ENCODE results near the gene NUDT22.

DNA sequence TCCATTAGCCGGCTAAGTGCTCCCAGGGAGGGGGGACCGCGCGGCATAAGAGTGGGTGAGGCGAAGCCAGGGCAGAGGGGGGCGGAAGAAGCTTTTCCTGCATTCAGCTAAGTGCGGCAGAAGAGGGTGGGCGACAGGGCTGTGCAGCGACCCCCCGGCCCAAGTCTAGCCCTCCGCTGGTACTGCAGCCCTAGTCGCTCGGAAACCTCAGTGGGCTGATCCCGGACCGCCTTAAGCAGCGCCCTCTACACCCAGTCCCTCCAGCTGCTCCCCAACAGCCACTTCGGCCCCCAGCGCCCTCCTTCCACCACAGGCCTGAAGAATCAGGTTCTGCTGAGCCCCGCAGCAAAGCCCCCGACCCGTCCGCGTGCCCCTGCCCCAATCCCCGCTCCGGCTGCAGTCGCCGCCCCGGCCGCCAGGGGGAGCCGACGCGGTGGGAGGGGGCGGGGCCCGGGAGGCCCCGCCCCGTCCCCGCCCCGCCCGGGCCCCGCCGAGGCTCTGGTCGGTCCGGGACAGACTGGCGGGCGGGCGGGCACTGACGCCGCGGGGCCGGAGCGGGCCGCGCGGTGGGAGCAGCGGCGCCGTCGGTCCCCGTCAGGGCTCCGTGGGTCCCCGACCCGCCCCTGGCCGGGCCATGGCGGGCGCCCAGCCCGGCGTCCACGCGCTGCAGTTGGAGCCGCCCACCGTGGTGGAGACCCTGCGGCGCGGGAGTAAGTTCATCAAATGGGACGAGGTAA lies 25.1 kb downstream of the NUDT22 start, which contains the start of gene PLCB3:
- TF ChIP-seq, protein P1, sequence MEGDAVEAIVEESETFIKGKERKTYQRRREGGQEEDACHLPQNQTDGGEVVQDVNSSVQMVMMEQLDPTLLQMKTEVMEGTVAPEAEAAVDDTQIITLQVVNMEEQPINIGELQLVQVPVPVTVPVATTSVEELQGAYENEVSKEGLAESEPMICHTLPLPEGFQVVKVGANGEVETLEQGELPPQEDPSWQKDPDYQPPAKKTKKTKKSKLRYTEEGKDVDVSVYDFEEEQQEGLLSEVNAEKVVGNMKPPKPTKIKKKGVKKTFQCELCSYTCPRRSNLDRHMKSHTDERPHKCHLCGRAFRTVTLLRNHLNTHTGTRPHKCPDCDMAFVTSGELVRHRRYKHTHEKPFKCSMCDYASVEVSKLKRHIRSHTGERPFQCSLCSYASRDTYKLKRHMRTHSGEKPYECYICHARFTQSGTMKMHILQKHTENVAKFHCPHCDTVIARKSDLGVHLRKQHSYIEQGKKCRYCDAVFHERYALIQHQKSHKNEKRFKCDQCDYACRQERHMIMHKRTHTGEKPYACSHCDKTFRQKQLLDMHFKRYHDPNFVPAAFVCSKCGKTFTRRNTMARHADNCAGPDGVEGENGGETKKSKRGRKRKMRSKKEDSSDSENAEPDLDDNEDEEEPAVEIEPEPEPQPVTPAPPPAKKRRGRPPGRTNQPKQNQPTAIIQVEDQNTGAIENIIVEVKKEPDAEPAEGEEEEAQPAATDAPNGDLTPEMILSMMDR (IDR thresholded peaks at IDR 0.05; ENCODE audit: low read length) = peak; percentile 62
- TF ChIP-seq EZH2 (IDR thresholded peaks at IDR 0.05; ENCODE audit: borderline replicate concordance, low read length) = no peak

Measured in OCI-LY1 (cell line).